Thymus (tissue), 11 donors: ENCODE measurements around the gene PPP1R1B. TPM values are rescaled to one million over a fixed set of nuclear protein-coding genes. Genes with fewer than 3 reads are reported as not detected.

Source experiments
- DNase-seq, 9 donors: peaks; one replicate each; pipeline ENCODE4 v3.0.0-alpha.2; 2013; ENCODE audit warnings: low spot score in 9 of 9, low read depth in 6 of 9, missing footprints in 1 of 9
- H3K27ac ChIP-seq, 2 donors: one replicate each; pipeline ENCODE4 v1.5.1; 2013; ENCODE audit warnings: control low read depth in 1 of 2, low read depth in 1 of 2, low read length in 1 of 2, mild to moderate bottlenecking in 1 of 2, moderate library complexity in 1 of 2
- H3K27me3 ChIP-seq, 2 donors: one replicate each; pipeline ENCODE4 v1.5.1; 2013; ENCODE audit warnings: low read length in 1 of 2; ENCODE audit not compliant: control insufficient read depth in 2 of 2, insufficient read depth in 1 of 2
- H3K36me3 ChIP-seq, 2 donors: one replicate each; pipeline ENCODE4 v1.5.1; 2013; ENCODE audit warnings: low read length in 1 of 2, mild to moderate bottlenecking in 1 of 2, moderate library complexity in 1 of 2; ENCODE audit not compliant: control insufficient read depth in 2 of 2, insufficient read depth in 2 of 2
- H3K4me1 ChIP-seq, 2 donors: one replicate each; pipeline ENCODE4 v1.5.1; 2013; ENCODE audit warnings: low read length in 2 of 2; ENCODE audit not compliant: control insufficient read depth in 2 of 2, insufficient read depth in 2 of 2
- H3K4me3 ChIP-seq, 2 donors: one replicate each; pipeline ENCODE4 v1.5.1; 2013; ENCODE audit warnings: low read length in 2 of 2, control low read depth in 1 of 2, mild to moderate bottlenecking in 1 of 2
- H3K9me3 ChIP-seq, 2 donors: one replicate each; pipeline ENCODE4 v1.5.1; 2013; ENCODE audit warnings: low read length in 1 of 2, mild to moderate bottlenecking in 1 of 2; ENCODE audit not compliant: control insufficient read depth in 2 of 2, insufficient read depth in 1 of 2
- WGBS: extraction: QIAGEN DNeasy Blood & Tissue Kit; methylation state at CpG from one replicate; pipeline ENCODE4 v1.1.7; 2013; 5-methylcytosine and 5-hydroxymethylcytosine counted together
- polyA plus RNA-seq: library from polyadenylated mRNA; stranded (reverse); fragments of 200-250 nt; gene quantifications from one replicate; pipeline ENCODE4 v1.2.3, GENCODE V29; 2013
- total RNA-seq: library from RNA; stranded (reverse); fragments of 120-200 nt; gene quantifications from one replicate; pipeline ENCODE4 v1.2.4, GENCODE V29; 2013
- donor health status: healthy.

PPP1R1B gene
- total and polyA plus RNA-seq, 2 donors: 1.3 to 1.8 TPM

GRCh38 chr17:39661744-39662541, 35.2 kb downstream of the PPP1R1B start:
- H3K9me3 ChIP-seq: peaks cover 0 to 2% of the 10 kb centered on the region in 2 donors
- peaks cover 19 to 39% of the 10 kb centered on the region in 2 donors for H3K4me1 ChIP-seq
- peaks cover 16 to 24% of the 10 kb centered on the region in 2 donors for H3K27me3 ChIP-seq
- no peak overlapping the region for H3K4me3 ChIP-seq
- H3K27ac ChIP-seq: no peak overlapping the region
- peaks cover 48 to 60% of the 10 kb centered on the region in 2 donors for H3K36me3 ChIP-seq
- WGBS: 97% methylated on average over 8 of the region's 8 CpGs
- no peak for DNase-seq

GRCh38 chr17:39662551-39663339, 36.0 kb downstream of the PPP1R1B start:
- peaks cover 46 to 53% of the 10 kb centered on the region in 2 donors for H3K36me3 ChIP-seq
- H3K27ac ChIP-seq: no peak overlapping the region
- H3K4me1 ChIP-seq: peaks cover 18 to 44% of the 10 kb centered on the region in 2 donors
- H3K9me3 ChIP-seq: peaks cover 0 to 7% of the 10 kb centered on the region in 2 donors
- no peak for DNase-seq
- WGBS: 97% methylated on average over 22 of the region's 22 CpGs
- no peak overlapping the region for H3K4me3 ChIP-seq
- peaks cover 24 to 32% of the 10 kb centered on the region in 2 donors for H3K27me3 ChIP-seq

GRCh38 chr17:39663340-39663687, 36.6 kb downstream of the PPP1R1B start:
- 94% methylated on average over 4 of the region's 4 CpGs for WGBS
- no peak for DNase-seq
- no peak overlapping the region for H3K27ac ChIP-seq

GRCh38 chr17:39663688-39664580, 37.2 kb downstream of the PPP1R1B start:
- Histone ChIP-seq H3K4me1 (peaks cover 12 to 38% of the 10 kb centered on the region in 2 donors), H3K4me3 (no peak overlapping the region), H3K27ac (no peak overlapping the region), H3K9me3 (peaks cover 0 to 7% of the 10 kb centered on the region in 2 donors), H3K36me3 (peaks cover 37 to 41% of the 10 kb centered on the region in 2 donors), H3K27me3 (peaks cover 28 to 44% of the 10 kb centered on the region in 2 donors)
- WGBS: 92% methylated on average over 17 of the region's 17 CpGs
- no peak for DNase-seq

More at GRCh38 chr17:39663340-39663687, 36.6 kb downstream of the PPP1R1B start:
- H3K36me3 ChIP-seq: peaks cover 40 to 47% of the 10 kb centered on the region in 2 donors
- H3K4me3 ChIP-seq: no peak overlapping the region
- peaks cover 28 to 38% of the 10 kb centered on the region in 2 donors for H3K27me3 ChIP-seq
- peaks cover 0 to 7% of the 10 kb centered on the region in 2 donors for H3K9me3 ChIP-seq
- peaks cover 15 to 40% of the 10 kb centered on the region in 2 donors for H3K4me1 ChIP-seq

GRCh38 chr17:39664581-39665561, 38.1 kb downstream of the PPP1R1B start, which contains the start of gene TCAP:
Gene TCAP, plus strand, starts transcription at chr17:39665349. Its CDS starts 11 bp downstream, at chr17:39665360.
- H3K4me1 ChIP-seq: peaks cover 6 to 29% of the 10 kb centered on the region in 2 donors
- peaks cover 35 to 54% of the 10 kb centered on the region in 2 donors for H3K27me3 ChIP-seq
- WGBS: 87% methylated on average over 15 of the region's 15 CpGs
- H3K36me3 ChIP-seq: peaks cover 34 to 36% of the 10 kb centered on the region in 2 donors
- H3K9me3 ChIP-seq: peaks cover 0 to 7% of the 10 kb centered on the region in 2 donors
- DNase-seq: no peak
- H3K27ac ChIP-seq: no peak within 1 kb of the TSS
- no peak within 1 kb of the TSS for H3K4me3 ChIP-seq

GRCh38 chr17:39665642-39666224, 39.0 kb downstream of the PPP1R1B start:
- WGBS: 84% methylated on average over 17 of the region's 17 CpGs
- H3K27ac ChIP-seq: no peak overlapping the region
- DNase-seq: no peak
- H3K9me3 ChIP-seq: peaks cover 0 to 7% of the 10 kb centered on the region in 2 donors
- no peak overlapping the region for H3K4me3 ChIP-seq
- peaks cover 0 to 20% of the 10 kb centered on the region in 2 donors for H3K4me1 ChIP-seq
- peaks cover 35 to 62% of the 10 kb centered on the region in 2 donors for H3K27me3 ChIP-seq
- H3K36me3 ChIP-seq: peaks cover 26 to 27% of the 10 kb centered on the region in 2 donors

GRCh38 chr17:39666231-39666600, 39.5 kb downstream of the PPP1R1B start:
- 89% methylated on average over 2 of the region's 2 CpGs for WGBS
- DNase-seq: no peak
- peaks cover 21 to 22% of the 10 kb centered on the region in 2 donors for H3K36me3 ChIP-seq
- H3K9me3 ChIP-seq: peaks cover 0 to 7% of the 10 kb centered on the region in 2 donors
- H3K27ac ChIP-seq: no peak overlapping the region
- H3K27me3 ChIP-seq: peaks cover 35 to 67% of the 10 kb centered on the region in 2 donors
- H3K4me1 ChIP-seq: peaks cover 0 to 16% of the 10 kb centered on the region in 2 donors
- H3K4me3 ChIP-seq: no peak overlapping the region
